ENCODE results near the gene SLC18B1.
"Not testable (repeated sequence)": the region's sequence is repeated elsewhere in the genome, so short reads cannot be mapped to it uniquely, and the experiment has no call there.

Gene SLC18B1

GRCh38 chr6:132798869-132799538 lies 567 bp upstream of the SLC18B1 start:
- DNase-seq = peak; percentile 65

DNA sequence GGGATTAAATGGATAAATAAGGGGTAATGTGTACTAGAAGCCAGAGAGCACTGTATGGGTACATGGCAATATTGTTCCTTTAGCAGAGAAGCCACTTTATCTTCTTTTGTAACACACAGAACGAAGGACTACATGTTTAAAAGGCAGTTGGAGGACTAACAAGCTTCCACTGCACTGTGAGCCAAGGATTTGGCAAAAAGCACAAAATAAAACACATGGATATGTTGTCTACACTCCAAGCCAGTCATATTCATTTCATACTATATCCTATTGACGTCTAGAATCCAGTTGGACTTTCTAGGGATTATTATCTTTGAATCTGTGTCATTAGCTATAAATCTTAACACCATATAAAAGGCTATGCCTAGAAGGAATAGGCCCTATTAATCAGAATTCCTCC lies 3.0 kb downstream of the SLC18B1 start:
- DNase-seq = no peak

GRCh38 chr6:132792510-132792909 lies 5.9 kb downstream of the SLC18B1 start:
- no peak for DNase-seq

GRCh38 chr6:132790450-132790849 lies 8.0 kb downstream of the SLC18B1 start:
- no peak for DNase-seq

DNA sequence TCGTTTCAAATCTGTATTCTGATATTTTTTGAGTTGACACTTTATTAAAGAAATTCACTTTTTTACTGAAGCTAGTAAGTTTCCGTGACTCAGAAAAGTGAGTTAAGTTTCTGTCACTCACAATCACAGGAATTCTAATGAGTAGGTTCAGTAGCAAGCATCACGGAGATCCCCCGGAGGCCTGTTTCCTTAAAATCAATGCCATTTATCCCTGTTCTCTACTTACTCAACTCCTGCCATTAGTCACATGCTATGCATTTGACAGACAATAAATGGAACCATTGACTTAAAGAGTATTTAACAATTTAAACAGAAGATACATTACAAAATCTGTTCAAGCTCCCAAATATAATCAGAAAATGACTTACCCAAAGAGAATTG lies 9.1 kb downstream of the SLC18B1 start:
- DNase-seq = no peak

- DNase-seq = no peak
Measured at GRCh38 chr6:132788658-132789395, 9.6 kb downstream of the SLC18B1 start.

DNA sequence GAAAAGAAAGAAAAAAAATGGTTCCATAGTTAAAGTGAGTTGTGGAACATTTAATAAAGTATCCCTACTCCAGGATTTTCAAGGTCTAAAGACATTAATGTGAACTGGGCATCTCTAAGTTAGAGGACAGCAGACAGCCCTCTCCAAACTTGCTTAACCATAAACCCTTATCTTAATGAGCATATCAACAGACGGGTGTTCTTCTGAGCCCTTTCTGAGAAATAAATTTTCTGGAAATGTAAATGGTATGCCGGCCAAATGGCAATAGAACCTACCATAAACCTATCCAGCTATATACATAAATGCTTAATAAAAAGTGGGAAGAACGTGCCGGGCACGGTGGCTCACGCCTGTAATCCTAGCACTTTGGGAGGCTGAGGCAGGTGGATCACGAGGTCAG lies 12.5 kb downstream of the SLC18B1 start:
- no peak for DNase-seq

- no peak for DNase-seq
Measured at GRCh38 chr6:132780770-132781371, 17.6 kb downstream of the SLC18B1 start.

- not testable (repeated sequence) for DNase-seq
Measured at GRCh38 chr6:132777881-132778280, 20.6 kb downstream of the SLC18B1 start.

- peak; percentile 36 for DNase-seq
Measured at GRCh38 chr6:132768051-132768517, 30.4 kb downstream of the SLC18B1 start.

DNA sequence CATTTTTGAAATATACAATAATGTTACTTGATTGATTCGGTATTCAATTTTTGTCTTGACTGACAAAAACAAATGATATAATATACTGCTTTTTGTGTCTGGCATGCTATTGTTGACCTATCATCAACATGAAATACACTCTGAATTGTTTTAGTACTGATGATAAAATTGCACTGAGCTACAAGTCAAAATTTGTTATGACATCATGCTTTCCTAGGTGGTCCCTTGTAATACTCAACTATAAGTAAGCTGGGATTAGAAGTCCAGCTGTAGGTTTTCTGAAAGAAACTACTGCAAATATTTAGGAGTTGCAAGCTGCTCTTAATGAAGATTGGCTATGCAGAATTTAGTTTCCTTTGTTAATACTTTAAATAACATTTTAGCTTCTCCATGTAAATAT lies 32.9 kb downstream of the SLC18B1 start:
- DNase-seq = no peak

GRCh38 chr6:132764370-132764769 lies 34.1 kb downstream of the SLC18B1 start:
- no peak for DNase-seq

DNA sequence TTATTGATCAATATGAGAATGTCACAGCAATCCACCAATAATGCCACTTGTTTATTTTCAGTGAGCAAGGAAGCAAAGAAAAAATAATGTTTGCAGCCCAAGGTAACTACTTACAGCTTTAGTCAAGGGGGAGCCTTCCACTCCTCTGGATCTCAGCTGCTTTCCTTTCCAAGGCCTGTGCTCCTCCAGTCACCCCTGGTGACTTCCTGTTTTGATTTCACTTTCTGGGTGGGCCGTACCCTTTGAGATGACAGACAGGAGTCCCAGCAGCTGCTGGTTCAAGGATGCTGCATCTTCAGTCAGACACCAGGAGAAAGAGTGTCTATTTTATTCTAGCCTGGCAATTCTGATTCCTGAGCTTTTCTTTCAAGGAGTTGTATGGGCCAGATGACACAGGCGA lies 35.2 kb downstream of the SLC18B1 start:
- no peak for DNase-seq

DNA sequence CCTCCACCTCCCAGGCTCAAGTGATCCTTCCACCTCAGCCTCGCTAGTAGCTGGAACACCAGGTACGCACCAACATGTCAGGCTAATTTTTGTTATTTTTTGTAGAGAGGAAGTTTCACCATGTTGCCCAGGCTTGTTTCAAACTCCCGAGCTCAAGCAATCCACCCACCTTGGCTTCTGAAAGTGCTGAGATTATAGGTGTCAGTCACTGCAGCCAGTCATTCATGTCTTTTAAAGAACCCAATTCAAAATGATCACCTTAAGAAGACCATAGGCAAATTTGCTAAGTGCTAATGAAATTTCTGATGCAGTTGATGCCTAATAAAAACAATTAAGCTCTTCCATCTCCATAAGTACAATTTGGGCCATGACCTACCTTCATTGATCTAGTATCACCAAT lies 38.2 kb downstream of the SLC18B1 start:
- no peak for DNase-seq

- no peak for DNase-seq
Measured at GRCh38 chr6:132758689-132759088, 39.7 kb downstream of the SLC18B1 start.

- no peak for DNase-seq
Measured at GRCh38 chr6:132752255-132752654, 46.2 kb downstream of the SLC18B1 start.

DNA sequence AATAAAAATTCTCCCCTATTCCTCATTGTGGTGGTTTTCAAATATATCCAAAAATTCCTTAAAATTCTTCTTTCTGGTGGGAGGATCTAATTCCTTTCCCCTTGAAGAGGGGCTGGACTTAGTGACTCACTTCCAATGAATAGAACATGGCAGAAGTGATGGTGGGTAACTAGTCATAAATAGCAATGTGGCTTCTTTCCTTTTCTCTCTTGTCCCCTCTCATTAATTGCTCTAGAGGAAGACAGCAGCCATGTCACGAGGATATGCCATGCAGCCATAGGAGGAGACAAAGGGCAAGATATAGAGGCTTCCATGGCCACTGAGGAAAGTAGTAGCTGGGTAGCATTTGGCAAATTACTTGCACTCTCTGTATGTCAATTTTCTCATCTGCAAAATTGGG lies 46.6 kb downstream of the SLC18B1 start:
- no peak for DNase-seq

DNA sequence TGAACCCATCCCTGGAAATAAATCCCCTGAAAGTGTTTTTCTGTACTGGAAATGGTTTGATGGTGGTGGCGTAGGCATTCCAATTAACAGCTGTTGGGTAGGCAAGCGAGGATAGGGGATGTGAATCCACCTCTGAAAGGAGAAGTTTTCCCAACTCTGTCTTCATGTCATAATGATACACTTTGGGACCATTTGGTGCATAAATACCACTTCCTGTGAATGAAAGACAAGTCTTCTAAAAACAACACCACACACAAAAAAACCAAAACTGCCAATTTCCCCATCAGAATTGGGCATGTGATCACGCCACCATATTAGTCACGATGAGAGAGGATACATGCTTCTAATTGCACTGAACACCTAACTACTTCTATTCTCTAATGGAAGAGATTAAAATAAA lies 47.1 kb downstream of the SLC18B1 start:
- no peak for DNase-seq

GRCh38 chr6:132750455-132751248 lies 47.8 kb downstream of the SLC18B1 start:
- no peak for DNase-seq

DNA sequence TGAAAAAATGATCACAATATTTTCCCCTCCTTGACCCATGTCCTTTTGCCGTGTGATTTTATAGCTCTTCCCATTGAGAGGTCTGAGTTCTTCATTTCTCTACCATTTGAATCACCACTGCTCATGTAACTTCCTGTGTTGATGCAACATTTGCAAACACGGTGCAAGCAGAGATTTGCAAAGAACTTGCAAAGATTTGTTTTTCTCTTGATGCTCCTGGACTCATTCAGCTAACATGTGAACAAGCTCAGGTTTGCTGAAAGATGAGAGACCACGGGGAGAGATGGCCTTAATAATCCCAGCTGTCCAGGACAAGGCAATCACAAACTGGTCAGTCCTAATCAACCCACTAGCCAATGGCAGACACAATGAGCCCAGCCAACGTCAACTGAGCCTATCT lies 49.3 kb downstream of the SLC18B1 start:
- DNase-seq = no peak

GRCh38 chr6:132748446-132748845 lies 50.0 kb downstream of the SLC18B1 start:
- DNase-seq = no peak

DNA sequence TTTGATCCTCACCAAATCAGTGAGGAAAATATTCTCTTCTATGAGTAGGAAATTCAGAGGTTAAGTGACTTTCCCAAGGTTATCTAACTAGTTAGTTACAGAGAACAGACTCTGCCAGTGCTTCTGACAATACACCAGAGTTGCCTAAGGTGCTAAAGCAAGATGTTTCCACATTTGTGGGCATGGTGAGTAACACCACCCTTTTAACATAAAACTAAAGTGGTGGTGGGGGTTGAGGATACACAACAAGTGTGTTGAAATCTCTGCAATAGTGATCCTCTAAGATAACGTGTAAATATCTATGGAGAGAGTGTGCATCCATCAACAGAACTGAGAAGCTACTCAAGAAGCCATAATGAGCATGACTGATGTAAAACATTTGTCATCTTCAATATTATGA lies 52.4 kb downstream of the SLC18B1 start:
- DNase-seq = no peak

- no peak for DNase-seq
Measured at GRCh38 chr6:132742495-132742894, 55.9 kb downstream of the SLC18B1 start.

All from left hindlimb (tissue), 1 donor.